HepG2 (cell line): Measurements from ENCODE around the gene MGAT4D. TPM values are rescaled to one million over a fixed set of nuclear protein-coding genes. Genes with fewer than 3 reads are reported as not detected.

ENCODE experiments used
- CHD4 ChIP-seq: fragments of 200-600 bp; sonication (generic); IDR thresholded peaks from 2 replicates; pipeline ENCODE4 v1.7.0; 2017; ENCODE audit warnings: mild to moderate bottlenecking, low read length, borderline replicate concordance
- CREB3 ChIP-seq: sonication (generic); formaldehyde crosslinking; IDR thresholded peaks from 2 replicates; pipeline ENCODE4 v1.5.0; 2020; ENCODE audit warnings: missing genetic modification reagents
- FOXP4 ChIP-seq: sonication (generic); formaldehyde crosslinking; IDR thresholded peaks from 2 replicates; pipeline ENCODE4 v1.4.0; 2020; ENCODE audit warnings: missing genetic modification reagents
- HMGA1 ChIP-seq: sonication (generic); formaldehyde crosslinking; conservative IDR thresholded peaks from 2 replicates; pipeline ENCODE4 v1.4.0; 2020; ENCODE audit warnings: missing genetic modification reagents
- JUNB ChIP-seq: sonication (generic); formaldehyde crosslinking; IDR thresholded peaks from 2 replicates; pipeline ENCODE4 v1.8.0; 2022; ENCODE audit warnings: missing genetic modification reagents, mild to moderate bottlenecking, borderline replicate concordance
- MIER2 ChIP-seq: IDR thresholded peaks from 2 replicates; pipeline ENCODE4 v1.6.1; 2016; ENCODE audit warnings: missing biosample characterization, missing genetic modification reagents
- PCBP1 ChIP-seq: fragments of 200-400 bp; formaldehyde crosslinking; IDR thresholded peaks from 2 replicates; pipeline ENCODE4 v1.6.1; 2017; ENCODE audit warnings: mild to moderate bottlenecking, low read depth, low read length, borderline replicate concordance
- PITX1 ChIP-seq: sonication (generic); formaldehyde crosslinking; IDR thresholded peaks from 2 replicates; pipeline ENCODE4 v1.5.1; 2020; ENCODE audit warnings: mild to moderate bottlenecking, missing genetic modification reagents
- POLR2G ChIP-seq: fragments of 200-400 bp; formaldehyde crosslinking; IDR thresholded peaks from 2 replicates; pipeline ENCODE4 v1.6.1; 2018; ENCODE audit warnings: mild to moderate bottlenecking, low read depth, low read length, moderate library complexity
- SATB2 ChIP-seq: sonication (generic); formaldehyde crosslinking; IDR thresholded peaks from 2 replicates; pipeline ENCODE4 v1.5.0; 2020; ENCODE audit warnings: missing genetic modification reagents
- SMC3 ChIP-seq: IDR thresholded peaks from 2 replicates; pipeline ENCODE4 v1.6.1; 2011; ENCODE audit warnings: low read length, improper control_type of control experiment
- TARDBP ChIP-seq: sonication (generic); formaldehyde crosslinking; IDR thresholded peaks from 2 replicates; pipeline ENCODE4 v1.8.0; 2022; ENCODE audit warnings: mild to moderate bottlenecking, missing genetic modification reagents
- ZBTB10 ChIP-seq: sonication (generic); formaldehyde crosslinking; IDR thresholded peaks from 2 replicates; pipeline ENCODE4 v1.4.0; 2020; ENCODE audit warnings: missing genetic modification reagents, borderline replicate concordance
- ZFY ChIP-seq: sonication (generic); formaldehyde crosslinking; IDR thresholded peaks from 2 replicates; pipeline ENCODE4 v1.4.0; 2020; ENCODE audit warnings: missing genetic modification reagents
- ZMYM4 ChIP-seq: sonication (generic); formaldehyde crosslinking; IDR thresholded peaks from 2 replicates; pipeline ENCODE4 v1.8.1; 2023; ENCODE audit warnings: mild to moderate bottlenecking, missing genetic modification reagents
- ZNF496 ChIP-seq: sonication (generic); formaldehyde crosslinking; IDR thresholded peaks from 2 replicates; pipeline ENCODE4 v1.8.1; 2023; ENCODE audit warnings: mild to moderate bottlenecking, moderate library complexity, missing genetic modification reagents; ENCODE audit not compliant: insufficient replicate concordance
- ZNF501 ChIP-seq: sonication (generic); formaldehyde crosslinking; IDR thresholded peaks from 2 replicates; pipeline ENCODE4 v1.5.1; 2020; ENCODE audit warnings: mild to moderate bottlenecking, moderate library complexity, missing genetic modification reagents
- ZNF564 ChIP-seq: sonication (generic); formaldehyde crosslinking; IDR thresholded peaks from 2 replicates; pipeline ENCODE4 v1.8.1; 2023; ENCODE audit warnings: mild to moderate bottlenecking, missing genetic modification reagents
- ZNF574 ChIP-seq: sonication (generic); formaldehyde crosslinking; IDR thresholded peaks from 2 replicates; pipeline ENCODE4 v1.4.0; 2020; ENCODE audit warnings: missing genetic modification reagents
- ZNF709 ChIP-seq: sonication (generic); formaldehyde crosslinking; IDR thresholded peaks from 2 replicates; pipeline ENCODE4 v1.5.0; 2020; ENCODE audit warnings: mild to moderate bottlenecking, missing genetic modification reagents
- ZNF766 ChIP-seq: sonication (generic); formaldehyde crosslinking; IDR thresholded peaks from 2 replicates; pipeline ENCODE4 v1.5.0; 2020; ENCODE audit warnings: missing genetic modification reagents, borderline replicate concordance
- polyA plus RNA-seq, 8 experiments: library from polyadenylated mRNA; depleted of rRNA in 3 of 8; stranded (reverse) in 7 of 8; unstranded in 1 of 8; fragments of >200 nt; fragmentation: Illumina TruSeq in 4 of 8; extraction: Trizol in 4 of 8; gene quantifications; 2 replicates each; pipeline versions ENCODE4 v1.2.1 to v1.2.3, GENCODE V29; 2011 to 2016; ENCODE audit warnings: low read depth in 4 of 8, missing spikeins in 1 of 8, mixed read lengths in 1 of 8; ENCODE audit not compliant: insufficient read depth in 1 of 8
- total RNA-seq, 5 experiments: library from RNA; depleted of rRNA; stranded (reverse); fragments of >200 nt; fragmentation: Illumina TruSeq; extraction: Trizol; gene quantifications; 2 replicates each; pipeline ENCODE4 v1.2.3, GENCODE V29; 2016; ENCODE audit warnings: low read depth in 1 of 5

MGAT4D gene
- total and polyA plus RNA-seq, 2 of the 13 experiments (the other 11 are each of a cell fraction or from before 2014, with no cell fraction given): not detected

- TF ChIP-seq SMC3: peak; percentile 51
- peak; percentile 78; the same call in 1 of the 2 replicates for TF ChIP-seq CREB3 (CRISPR knock-in tag)
- peak; percentile 91 for TF ChIP-seq POLR2G
- peak; percentile 34; the same call in 1 of the 2 replicates for TF ChIP-seq PCBP1
- peak; percentile 95 for TF ChIP-seq ZNF501 (CRISPR knock-in tag)
- TF ChIP-seq HMGA1: no peak
- TF ChIP-seq CHD4: no peak; the same call in 1 of the 2 replicates
- TF ChIP-seq PITX1 (CRISPR knock-in tag): peak; percentile 37; the same call in 1 of the 2 replicates
- peak; percentile 87 for TF ChIP-seq ZNF766 (CRISPR knock-in tag)
- TF ChIP-seq ZMYM4: peak; percentile 94
- TF ChIP-seq SATB2 (CRISPR knock-in tag): 0 out of 2 replicates have a peak, but pooled peaks have one; percentile 70
- peak; percentile 86 for TF ChIP-seq ZNF574
- TF ChIP-seq ZNF564: no peak
- TF ChIP-seq ZNF709 (CRISPR knock-in tag): peak; percentile 30; the same call in 1 of the 2 replicates
- no peak for TF ChIP-seq MIER2 (CRISPR knock-in tag)
- TF ChIP-seq ZBTB10 (CRISPR knock-in tag): peak; percentile 18; the same call in 1 of the 2 replicates
- no peak for TF ChIP-seq ZNF496 (CRISPR knock-in tag)
- peak; percentile 91 for TF ChIP-seq ZFY
- TF ChIP-seq TARDBP (CRISPR knock-in tag): peak; percentile 48; the same call in 1 of the 2 replicates
- peak; percentile 62 for TF ChIP-seq FOXP4
- no peak for TF ChIP-seq JUNB (CRISPR knock-in tag)
Observed at GRCh38 chr4:140523857-140524742, 26.0 kb upstream of the MGAT4D start, which contains the start of gene ELMOD2 (continued).
